Stimulated activated CD4-positive, alpha-beta T cell treated with anti-CD3 and anti-CD28 coated beads, Interleukin-2, amount 100 ng/mL, for 48 hours (primary cell): ENCODE measurements around the gene RNF4.
"Not testable (repeated sequence)": the region's sequence is repeated elsewhere in the genome, so short reads cannot be mapped to it uniquely, and the experiment has no call there.

Source experiments
- DNase-seq, 2 donors: peaks; one replicate each; pipeline ENCODE4 v3.0.0-alpha.2; 2020

Gene RNF4

DNA sequence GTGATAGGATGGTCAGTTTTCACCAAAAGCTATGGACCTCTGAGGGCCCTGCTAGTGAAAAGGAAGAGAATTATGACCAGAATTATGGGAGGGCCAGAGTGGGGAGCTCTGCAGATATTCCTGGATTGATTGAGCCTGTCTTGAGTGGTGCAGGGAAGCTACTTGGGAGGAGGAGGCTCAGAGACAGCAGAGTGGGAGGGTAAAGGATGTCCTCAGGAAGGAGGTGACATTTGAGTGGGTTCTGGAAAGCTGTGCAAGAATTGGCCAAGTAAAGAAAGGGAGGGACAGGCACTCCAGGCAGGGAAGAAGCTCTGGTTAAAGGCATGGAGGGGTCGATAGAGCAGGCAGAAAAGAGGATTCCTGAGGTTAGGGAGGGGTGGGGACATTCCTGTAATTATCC is 24.1 kb downstream of the RNF4 start:
- DNase-seq, result no peak

DNA sequence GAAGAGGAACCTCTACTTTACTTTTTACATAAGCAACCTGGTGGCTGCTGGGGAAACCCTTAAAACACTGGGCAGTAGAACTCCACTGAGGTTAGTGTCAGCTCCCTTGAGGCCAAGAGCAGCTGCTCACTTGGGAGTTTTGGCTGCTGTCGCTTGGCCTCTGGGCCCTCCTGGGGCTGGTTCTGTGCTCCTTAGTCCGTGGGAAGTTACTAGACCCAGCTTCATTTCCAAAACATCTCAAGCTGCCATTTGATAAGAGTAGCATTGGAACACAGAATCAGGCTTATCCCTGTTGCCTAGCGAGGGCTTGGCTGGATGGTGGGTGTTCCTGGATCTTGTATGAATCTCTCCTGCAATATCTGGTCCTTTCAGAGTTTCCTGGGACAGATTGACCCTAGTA is 26.1 kb downstream of the RNF4 start:
- no peak for DNase-seq

DNA sequence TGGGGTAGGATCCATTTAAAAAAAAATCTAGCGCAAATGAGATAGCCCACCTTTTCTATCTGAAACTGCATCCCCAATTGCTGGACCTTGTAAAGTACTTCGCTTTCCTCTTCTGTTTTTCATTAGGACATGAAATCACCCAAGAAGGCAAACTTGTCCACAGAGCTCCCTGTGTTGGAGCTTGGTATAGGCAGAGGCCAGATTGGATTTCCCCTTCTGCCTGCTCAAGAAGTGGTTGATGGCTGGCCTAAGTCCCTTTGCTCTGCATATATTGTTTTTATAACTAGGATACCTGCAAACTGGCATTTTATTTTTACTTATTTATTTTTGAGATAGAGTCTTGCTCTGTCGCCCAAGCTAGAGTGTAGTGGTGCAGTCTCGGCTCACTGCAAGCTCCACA is 28.4 kb downstream of the RNF4 start:
- DNase-seq, result no peak

DNA sequence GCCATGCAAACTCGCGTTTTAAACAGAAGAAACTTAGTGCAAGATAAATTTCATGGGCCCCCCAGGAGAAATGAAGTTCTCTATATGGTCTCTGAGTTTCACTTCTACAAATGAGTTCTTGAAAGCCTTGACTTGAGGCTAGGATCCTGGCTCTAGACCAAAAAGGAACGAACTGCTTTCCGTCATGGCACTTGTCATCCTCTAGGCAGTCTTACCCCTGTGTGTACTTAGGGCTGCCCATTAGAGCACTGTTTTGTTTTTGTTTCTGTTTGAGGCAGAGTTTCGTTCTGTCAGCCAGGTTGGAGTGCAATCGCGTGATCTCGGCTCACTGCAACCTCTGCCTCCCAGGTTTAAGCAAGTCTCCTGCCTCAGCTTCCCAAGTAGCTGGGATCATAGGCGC is 29.0 kb downstream of the RNF4 start:
- DNase-seq, result no peak

DNA sequence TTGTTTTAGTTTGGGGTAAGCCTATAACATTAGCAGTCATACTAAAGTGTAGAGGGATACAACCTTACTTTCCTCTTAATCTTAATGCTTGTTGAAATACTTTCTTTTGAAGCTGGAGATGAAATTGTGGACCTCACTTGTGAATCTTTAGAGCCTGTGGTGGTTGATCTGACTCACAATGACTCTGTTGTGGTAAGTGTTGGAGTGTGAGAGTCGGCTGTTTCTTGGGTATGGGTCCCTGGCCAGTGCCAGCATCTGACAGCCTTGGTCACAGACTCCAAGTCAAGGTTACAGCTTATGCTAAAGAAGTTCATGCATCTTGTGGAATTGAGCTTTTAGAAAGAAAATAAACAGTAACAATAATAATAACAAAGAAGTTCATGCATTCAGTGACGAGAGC is 31.6 kb downstream of the RNF4 start:
- DNase-seq, result no peak

DNA sequence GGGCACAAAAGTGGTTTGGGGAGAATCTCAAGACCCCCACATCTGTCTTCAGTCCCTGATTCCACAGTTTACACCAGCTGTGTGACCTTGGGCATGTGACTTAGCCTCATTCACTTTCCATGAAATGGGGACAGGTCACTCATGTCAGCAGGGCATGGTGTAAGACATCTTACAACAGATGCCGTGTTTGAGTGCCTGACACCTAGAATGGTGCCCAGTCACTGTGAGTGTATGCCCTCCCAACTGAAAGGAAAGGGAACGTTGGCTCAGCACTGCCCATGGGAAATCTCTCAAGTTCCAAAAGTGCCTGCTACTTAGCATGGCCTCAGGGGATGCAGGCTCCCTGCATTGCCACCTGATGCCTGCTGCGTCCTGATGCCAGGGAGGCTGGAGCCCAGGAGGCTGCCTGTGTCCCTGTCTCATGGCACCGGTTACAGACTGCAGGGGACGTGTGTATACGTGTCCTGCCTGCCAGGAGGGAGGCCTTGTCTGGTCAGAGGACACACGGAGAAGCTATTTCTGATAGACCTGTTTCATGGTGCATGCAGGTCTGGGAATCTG is 32.2 kb downstream of the RNF4 start:
- no peak for DNase-seq

DNA sequence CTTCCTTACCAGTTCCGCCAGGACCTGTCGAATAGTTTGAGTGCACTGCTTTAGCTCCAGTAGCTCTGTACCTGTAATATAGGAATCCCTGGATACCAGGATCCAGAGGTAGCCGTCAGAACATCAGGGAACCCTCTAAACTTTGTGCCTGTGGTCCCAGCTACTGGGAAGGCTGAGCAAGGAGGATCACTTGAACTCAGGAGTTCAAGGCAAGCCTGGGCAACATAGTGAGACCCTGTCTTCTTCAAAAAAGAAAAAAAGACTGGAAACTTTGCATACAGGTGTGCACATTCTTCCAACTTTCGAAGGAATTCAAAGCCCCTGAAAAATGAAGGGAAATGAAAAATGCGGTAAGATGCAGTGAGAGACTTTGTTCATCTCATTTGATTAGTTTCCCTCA is 34.9 kb downstream of the RNF4 start:
- DNase-seq, result no peak

DNA sequence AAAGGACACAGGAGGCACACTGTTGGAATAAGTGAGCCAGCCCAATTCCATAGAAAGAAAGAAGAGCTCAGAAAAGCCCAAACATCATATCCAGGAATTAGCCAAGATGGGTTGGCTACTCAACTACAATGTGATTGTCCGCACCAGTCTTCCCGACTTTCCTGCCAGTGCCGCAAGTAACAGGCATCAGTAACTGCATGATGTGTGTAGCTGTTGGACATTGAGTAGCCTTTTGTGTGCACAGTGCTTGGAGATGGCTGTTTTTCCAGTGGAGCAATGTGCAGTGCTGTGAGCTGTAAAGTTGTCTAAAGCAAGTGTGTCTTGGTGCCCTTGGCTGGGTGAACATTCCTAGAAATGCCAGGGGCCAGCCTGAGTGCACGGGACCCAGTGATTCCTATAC is 38.4 kb downstream of the RNF4 start:
- DNase-seq, result no peak

DNA sequence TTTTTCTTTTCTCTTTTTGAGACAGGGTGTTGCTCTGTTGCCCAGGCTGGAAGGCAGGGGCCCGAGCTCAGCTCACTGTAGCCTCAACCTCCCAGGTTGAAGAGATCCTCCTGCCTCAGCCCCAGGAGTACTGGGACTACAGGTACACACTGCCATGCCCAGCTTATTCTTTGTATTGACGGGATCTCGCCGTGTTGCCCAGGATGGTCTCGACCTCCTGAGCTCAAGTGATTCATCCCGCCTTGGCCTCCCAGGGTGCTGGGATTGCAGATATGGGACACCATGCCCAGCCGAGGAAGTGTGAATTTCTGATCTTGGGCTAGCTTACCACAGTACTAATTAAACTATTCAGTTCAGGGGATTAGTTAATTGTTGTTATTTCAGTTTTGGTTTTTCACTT is 38.9 kb downstream of the RNF4 start:
- DNase-seq, result no peak

DNA sequence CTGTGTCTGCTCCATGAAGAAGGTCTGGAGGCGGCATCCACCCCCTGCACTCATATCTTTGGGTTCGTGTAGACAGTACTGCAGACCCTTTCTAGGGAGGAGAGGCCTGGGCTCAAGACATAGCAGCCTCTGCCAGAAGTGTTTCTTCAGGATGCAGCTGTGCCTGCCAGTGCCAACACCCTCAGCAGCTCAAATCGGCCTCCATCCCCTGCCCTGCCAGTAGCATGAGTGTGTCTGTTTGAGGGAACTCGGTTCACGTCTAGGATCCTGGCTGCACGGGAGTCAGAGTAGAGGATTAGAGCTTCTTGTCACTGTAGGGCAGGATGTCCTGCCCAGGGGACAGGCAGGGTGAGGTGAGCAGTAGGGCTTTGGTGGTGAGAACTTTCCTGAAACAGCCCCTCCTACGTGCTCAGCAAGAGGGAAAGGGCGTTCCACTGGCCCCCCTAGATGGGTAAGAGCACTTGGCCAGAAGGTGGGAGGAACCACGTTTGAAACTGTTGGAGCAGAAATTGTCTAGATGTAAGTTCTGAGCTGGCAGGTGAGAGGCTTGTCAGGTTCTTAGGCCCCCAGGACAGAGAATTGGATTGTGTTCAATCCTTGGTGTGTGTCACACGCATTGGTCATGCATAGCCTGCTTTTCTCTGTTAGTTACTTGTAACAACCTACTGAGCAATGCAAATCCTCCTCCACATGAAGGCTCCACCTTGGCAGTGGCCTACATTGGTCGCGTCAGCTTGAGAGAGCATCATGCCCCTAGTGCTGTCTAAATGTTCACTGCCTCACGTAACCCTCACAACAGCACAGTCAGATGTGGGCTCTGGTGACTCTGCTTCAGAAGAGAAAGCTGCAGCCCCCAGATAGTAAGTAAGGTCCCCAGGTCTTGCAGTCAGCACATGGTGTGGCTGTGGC is 41.7 kb downstream of the RNF4 start:
- DNase-seq, result no peak

DNA sequence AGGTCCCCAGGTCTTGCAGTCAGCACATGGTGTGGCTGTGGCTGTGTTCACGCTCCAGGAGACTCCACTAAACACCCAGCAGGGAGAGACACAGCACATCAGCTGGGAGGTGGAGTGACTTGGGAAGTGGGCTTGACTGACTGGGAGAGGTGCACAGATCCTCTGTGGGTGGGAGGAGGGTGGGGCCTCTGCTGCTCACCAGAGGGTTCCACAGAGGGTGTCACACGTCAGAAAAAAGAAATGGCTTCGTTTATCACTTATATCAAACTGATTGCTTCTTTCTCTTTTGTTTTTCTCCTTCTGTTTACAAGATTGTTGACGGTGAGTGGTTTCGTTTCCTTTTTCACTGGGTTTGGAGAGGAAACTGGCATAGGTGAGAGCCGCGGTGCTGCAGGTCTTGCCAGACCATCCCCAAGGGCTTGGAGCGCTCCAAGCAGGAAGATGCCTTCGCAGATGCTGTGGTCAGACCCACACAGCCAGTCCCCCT is 42.8 kb downstream of the RNF4 start:
- no peak for DNase-seq

DNA sequence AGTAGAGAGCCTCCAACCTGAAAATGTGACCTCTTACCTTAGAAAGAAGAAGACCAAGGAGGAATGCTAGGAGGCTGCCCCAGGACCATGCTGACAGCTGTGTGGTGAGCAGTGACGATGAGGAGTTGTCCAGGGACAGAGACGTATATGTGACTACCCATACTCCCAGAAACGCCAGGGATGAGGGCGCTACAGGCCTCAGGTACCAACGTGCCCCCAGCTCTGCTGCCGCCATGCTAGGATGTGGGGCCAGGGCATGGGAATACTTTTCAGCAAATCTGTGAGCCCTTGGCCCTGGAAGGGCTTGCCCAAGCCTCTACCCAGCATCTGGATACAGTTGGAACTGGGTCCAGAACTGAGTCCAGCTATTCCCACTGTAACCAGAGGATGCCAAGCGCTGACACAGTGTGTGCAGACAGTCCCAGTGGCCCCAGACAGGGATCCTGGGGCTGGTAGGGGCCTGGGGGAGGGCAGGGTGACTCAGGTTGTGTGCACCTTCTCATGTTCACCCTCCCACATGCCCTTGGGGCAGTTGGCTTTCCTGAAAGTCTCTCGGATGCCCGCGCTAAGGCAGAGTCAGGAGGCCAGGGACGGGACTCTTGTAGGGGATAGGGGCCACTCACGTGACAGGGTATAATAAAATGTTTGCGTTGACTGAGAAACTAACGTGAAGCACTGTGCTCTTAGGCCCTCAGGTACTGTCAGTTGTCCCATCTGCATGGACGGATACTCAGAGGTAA is 43.7 kb downstream of the RNF4 start:
- no peak for DNase-seq

DNA sequence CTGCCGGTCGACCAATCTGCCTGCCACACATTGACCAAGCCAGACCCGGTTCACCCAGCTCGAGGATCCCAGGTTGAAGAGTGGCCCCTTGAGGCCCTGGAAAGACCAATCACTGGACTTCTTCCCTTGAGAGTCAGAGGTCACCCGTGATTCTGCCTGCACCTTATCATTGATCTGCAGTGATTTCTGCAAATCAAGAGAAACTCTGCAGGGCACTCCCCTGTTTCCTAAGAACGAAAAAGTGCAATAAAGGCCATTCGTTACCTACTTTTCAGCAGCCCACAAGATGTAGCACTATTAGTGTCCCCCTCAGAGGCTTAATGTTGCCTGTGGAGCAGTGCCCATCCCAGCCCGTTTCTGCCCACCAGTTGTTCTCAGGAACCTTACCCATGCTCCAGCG is 45.3 kb downstream of the RNF4 start:
- DNase-seq, result not testable (repeated sequence)

DNA sequence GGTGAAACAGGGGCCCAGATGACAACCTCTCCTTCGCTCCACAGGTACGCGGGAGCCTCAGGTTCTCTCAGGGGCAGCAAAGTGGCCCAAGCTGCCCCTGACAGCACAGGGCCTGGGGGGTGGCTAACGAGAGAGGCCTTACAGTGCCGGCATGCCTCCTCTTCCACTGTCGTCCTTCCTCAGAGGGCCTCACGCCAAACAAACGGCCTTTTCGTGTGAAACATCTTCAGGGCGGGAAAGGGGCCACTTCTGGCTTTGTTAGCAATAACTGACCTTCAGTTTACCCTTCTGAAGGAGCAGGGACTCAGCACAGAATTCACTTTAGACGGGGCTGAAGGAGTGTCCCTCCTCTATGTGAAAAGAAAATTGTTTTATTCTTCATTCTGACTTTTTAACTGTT is 46.0 kb downstream of the RNF4 start:
- DNase-seq, result not testable (repeated sequence)

DNA sequence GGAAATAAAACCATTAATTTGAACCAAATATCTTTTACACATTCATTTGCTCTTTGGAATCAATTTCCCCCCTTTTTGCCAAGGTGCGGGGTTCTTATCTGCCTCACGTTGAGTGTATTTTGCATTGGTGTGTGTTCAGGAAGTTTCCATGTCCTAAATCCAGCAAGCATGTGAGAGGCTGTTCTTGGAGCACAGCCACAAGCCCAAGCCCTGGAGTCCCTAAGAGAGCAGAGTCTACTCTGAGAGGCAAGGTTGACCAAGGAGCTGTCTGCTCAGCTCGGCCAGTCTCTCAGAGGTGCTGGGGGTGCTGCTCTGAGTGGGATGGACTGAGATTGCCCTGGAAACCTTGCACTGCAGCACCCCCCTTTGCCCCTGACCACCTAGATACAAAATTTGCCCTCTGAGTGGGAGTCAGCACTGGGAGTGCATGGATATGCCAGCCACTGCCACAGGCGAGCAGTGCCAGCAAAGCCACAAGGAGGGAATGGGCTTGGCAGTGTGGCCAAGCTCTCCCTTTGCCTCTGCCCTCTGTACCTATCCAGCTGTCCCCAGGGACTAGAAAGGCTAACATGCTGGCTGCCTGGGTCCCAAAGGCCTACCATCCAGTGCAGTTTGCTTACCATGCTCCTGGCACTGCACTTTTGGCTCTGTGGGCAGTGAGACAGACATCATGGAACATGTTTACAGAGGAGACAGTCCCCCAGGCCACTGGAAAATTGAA is 47.1 kb downstream of the RNF4 start:
- no peak for DNase-seq

DNA sequence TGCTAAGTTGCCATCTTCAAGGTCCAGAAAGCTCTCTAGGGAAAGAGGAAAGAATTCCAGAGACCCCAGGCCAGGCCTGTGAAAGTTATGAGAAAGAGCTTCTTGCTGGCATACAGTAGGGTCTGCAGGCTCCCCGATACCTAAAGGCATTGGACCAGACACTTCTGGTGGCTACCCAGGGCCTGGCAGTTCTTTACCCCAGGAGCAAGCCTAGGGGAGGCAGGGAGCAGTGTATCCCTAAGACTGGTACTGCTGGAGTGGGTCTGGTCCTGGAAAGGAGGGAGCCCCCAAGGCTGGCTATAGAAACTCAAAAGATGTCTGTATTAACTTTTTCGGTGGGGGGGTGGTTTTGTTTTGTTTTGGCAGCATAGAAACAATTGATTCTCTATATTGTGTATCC is 47.7 kb downstream of the RNF4 start:
- DNase-seq, result no peak

DNA sequence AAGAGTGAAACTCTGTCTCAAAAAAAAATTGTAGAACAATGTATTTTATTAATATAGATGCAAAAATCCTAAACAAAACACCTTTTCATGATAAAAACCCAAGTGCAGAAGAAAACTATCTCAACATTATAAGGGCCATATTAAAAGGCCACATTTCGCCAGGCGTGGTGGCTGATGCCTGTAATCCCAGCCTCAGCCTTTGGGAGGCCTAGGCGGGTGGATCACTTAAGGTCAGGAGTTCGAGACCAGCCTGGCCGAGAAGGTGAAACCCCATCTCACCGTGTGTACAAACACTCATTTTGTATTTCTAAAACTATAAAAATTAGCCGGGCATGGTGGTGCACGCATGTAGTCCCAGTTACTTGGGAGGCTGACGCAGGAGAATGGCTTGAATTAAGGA is 57.7 kb downstream of the RNF4 start:
- DNase-seq, result no peak

DNA sequence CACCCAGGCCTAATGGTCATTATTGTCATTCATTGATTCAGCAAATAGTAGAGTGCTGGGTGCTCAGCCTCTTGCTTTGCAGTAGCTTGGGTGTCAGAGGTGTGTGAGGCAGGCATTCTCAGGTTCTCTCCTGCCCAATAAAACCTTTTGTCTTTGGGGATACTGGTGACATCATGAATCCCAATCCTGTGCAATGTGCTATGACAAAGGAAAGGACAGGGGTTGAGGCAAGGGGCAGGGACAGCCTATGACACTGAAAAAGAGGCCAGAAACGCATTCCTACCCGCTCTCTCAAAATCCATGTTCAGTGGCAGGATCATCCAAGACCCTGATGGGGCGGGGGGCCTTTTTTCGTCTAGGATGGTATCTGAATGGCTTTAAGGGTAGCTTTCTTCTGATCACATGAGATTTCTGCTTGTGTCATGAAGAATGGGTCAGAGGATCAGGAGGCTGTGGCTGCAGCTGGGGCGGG is 66.0 kb downstream of the RNF4 start:
- DNase-seq, result no peak

DNA sequence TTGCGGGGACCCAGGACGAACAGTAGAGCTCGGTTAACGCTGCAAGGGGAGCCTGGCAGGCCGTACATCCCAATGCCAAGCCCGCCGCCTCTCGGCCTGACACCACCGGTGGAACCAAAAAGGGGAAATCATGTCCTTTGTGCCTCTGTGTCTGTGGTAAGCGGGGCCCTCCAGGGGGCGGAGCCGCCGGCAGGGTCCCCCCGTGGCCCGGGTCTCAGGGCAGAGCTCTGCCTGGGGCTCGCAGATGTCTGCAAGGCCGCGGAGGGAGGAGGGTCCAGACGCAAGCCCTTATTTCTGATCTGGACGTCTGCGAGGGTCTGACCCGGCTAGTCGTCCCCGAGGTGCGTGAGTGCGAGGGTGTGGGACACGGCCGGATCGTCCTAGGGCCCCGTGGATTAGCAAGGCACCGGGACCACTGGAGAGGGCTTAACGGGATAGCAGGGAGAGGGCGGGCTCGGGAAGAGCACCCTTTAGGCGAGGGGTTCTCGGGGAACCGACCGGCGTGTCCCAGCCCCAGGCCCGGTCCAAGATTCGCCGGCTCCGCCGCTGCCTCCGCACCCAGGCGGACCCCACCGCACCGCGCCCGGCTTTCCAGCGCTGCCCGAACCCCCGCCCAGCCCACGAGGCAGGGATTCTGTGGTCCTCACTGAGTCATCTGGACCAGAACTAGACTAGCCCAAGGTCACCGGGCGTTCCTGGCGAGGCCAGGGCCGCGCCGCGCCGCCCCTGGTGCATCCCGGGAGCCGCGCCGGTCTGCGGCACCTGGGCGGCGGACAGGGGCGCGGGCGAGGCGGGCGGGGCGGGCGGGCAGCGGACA is 66.7 kb downstream of the RNF4 start:
- DNase-seq, result peak; percentile 22 to 41

DNA sequence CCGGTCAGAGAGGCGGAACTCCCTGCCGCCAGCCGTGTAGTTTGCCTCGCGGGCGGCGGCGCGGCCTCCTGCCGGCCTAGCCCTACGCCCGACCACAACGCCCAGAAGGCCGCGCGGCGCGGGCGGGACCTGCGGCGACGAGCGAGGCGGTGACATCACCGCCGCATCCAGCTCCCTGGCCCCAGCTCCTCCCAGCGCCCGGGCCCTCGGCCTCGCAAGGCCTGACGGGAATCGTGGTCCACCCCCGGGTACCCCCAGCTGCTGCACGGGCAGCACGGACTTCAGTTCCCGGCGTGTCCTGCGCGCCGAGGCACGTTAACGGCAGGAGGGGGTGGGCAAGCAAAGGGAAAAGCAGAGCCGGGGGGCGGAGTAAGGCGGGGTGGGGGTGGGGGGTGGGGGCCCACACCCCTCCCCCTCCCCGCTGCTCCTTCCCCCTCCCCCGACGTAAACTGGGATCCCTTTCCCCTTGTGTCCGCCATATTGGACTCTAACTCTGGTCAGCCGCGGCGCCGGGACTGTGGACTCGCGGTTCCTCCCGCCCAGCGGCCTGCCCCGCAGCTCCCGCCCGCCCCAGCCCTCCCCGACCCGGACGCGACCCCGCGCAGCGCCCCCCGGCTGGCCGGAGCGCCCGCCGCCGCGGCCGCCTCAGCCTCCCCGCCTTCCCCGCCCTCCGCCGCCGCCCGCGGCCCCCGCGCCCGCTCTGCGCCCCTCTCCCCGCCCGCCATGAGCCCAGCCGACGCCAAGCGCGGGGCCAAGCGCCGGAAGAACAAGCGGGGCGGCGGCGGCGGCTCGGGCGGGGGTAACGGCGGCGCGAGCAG is 67.5 kb downstream of the RNF4 start, which contains the start of gene FAM193A:
TSS of gene FAM193A (plus strand) at position 455 of the 818 bp plus-strand sequence. CDS start at position 724, 269 bp downstream.
- peak; percentile 97 for DNase-seq
